H1 (cell line): ENCODE results near the gene RUNX1. TPM values are rescaled to one million over a fixed set of nuclear protein-coding genes. Genes with fewer than 3 reads are reported as not detected.

ENCODE experiments used
- CTBP2 ChIP-seq: IDR thresholded peaks from 2 replicates; pipeline ENCODE4 v1.7.0; 2011; ENCODE audit warnings: borderline replicate concordance, mild to moderate bottlenecking, moderate library complexity, mixed read lengths, low read length; ENCODE audit not compliant: insufficient read depth, insufficient read length
- MAFK ChIP-seq: IDR thresholded peaks from 2 replicates; pipeline ENCODE4 v1.6.1; 2012; ENCODE audit warnings: low read depth, mild to moderate bottlenecking, improper control_type of control experiment, low read length
- polyA plus RNA-seq, 7 experiments: library from polyadenylated mRNA; depleted of rRNA in 3 of 7; stranded (reverse) in 5 of 7; unstranded in 2 of 7; fragments of >200 nt in 5 of 7; fragments of 200-250 nt in 2 of 7; gene quantifications; 1 replicate in 5 of 7; 2 replicates in 1 of 7; 4 replicates in 1 of 7; pipeline versions ENCODE4 v1.2.1 to v1.2.3, GENCODE V29; 2011 to 2013; ENCODE audit warnings: missing spikeins in 2 of 7, mixed read lengths in 2 of 7
- total RNA-seq: library from RNA; stranded (reverse); fragmentation: NEBNext Ultra II Directional; extraction: Animal tissue kit (Norgen Biotek cat#: 25700); gene quantifications from 2 replicates; pipeline ENCODE4 v1.2.1, GENCODE V29; 2021

Gene RUNX1
- total and polyA plus RNA-seq, 2 of the 8 experiments (the other 6 are each of a cell fraction or from before 2014, with no cell fraction given) = 0.20 to 0.60 TPM

DNA sequence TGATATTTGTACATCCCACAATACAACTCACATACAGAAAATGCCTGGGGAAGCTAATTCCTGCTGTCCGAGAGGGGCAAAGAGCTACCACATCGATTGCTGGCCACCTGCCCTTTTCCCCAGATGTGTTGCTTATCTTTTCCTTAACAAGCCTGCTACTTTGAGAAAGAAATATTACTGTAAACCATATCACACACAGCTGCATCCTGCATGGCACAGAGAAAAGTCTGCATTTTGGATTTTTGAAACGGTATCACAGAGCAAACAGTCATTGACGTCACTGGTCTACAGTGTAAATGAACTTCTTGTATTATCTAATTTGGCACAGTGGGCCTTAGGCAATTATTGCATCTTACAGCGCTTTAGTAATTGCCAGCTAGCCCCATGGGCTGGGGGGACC, 215.6 kb downstream of the RUNX1 start (continued):
- TF ChIP-seq CTBP2 (no peak), MAFK (no peak)
